ENCODE data around the gene REM2. TPM values are rescaled to one million over a fixed set of nuclear protein-coding genes. Genes with fewer than 3 reads are reported as not detected.

REM2 gene
- total RNA-seq, 4 donors from 2014 or later = 0.26 to 0.66 (median 0.38) TPM

- no peak for DNase-seq (ENCODE audit: extremely low spot score)
- H3K27ac ChIP-seq (replicated peaks in 1 of 4) = peak overlapping the region; percentile 38 to 75 (median 55)
- H3K4me1 ChIP-seq = peaks cover 20 to 39% (median 32%) of the 10 kb centered on the region in 4 donors
- peaks cover 0 to 5% (median 0%) of the 10 kb centered on the region in 4 donors for H3K27me3 ChIP-seq
- no peaks in the 10 kb centered on the region for H3K9me3 ChIP-seq
- peak overlapping the region; percentile 57 to 74 (median 59) for H3K4me3 ChIP-seq
- TF ChIP-seq POLR2AphosphoS5 (IDR thresholded peaks at IDR 0.05) = peak in 1 of 2 donors; percentile 3
- TF ChIP-seq CTCF (IDR thresholded peaks at IDR 0.05) = no peak
- H3K36me3 ChIP-seq = no peaks in the 10 kb centered on the region
- WGBS = 23% methylated on average over 11 of the region's 11 CpGs
- intact Hi-C loops (cut with DNase I) = no loop called here
Observed at GRCh38 chr14:22887260-22887989, 4.4 kb downstream of the REM2 start.

GRCh38 chr14:22887990-22888378, 5.0 kb downstream of the REM2 start:
- Histone ChIP-seq H3K9me3 (no peaks in the 10 kb centered on the region), H3K36me3 (no peaks in the 10 kb centered on the region), H3K4me3 (peak overlapping the region in 1 of 4 donors; percentile 74), H3K27me3 (peaks cover 0 to 5% (median 0%) of the 10 kb centered on the region in 4 donors), H3K27ac (replicated peaks in 1 of 4) (no peak overlapping the region), H3K4me1 (peaks cover 20 to 33% (median 26%) of the 10 kb centered on the region in 4 donors)
- 89% methylated on average over 3 of the region's 5 CpGs for WGBS
- TF ChIP-seq EP300 (IDR thresholded peaks at IDR 0.05) (no peak), POLR2A (IDR thresholded peaks at IDR 0.05; ENCODE audit: low read depth) (no peak)
- intact Hi-C loops (cut with DNase I) = no loop called here
- no peak for DNase-seq (ENCODE audit: extremely low spot score)

- WGBS = 79% methylated on average over 4 of the region's 4 CpGs
- Histone ChIP-seq H3K9me3 (no peaks in the 10 kb centered on the region), H3K27ac (replicated peaks in 1 of 4) (no peak overlapping the region), H3K4me1 (peaks cover 17 to 26% (median 20%) of the 10 kb centered on the region in 4 donors), H3K4me3 (no peak overlapping the region), H3K27me3 (no peaks in the 10 kb centered on the region), H3K36me3 (no peaks in the 10 kb centered on the region)
- TF ChIP-seq POLR2A (IDR thresholded peaks at IDR 0.05; ENCODE audit: low read depth) (no peak), CTCF (IDR thresholded peaks at IDR 0.05) (no peak), EP300 (IDR thresholded peaks at IDR 0.05) (no peak), POLR2AphosphoS5 (IDR thresholded peaks at IDR 0.05) (no peak)
- DNase-seq (ENCODE audit: extremely low spot score) = no peak
- intact Hi-C loops (cut with DNase I) = no loop called here
Observed at GRCh38 chr14:22888662-22889061, 5.6 kb downstream of the REM2 start.

GRCh38 chr14:22890416-22890815, 7.4 kb downstream of the REM2 start:
- Histone ChIP-seq H3K4me3 (no peak overlapping the region), H3K9me3 (no peaks in the 10 kb centered on the region), H3K27me3 (no peaks in the 10 kb centered on the region), H3K27ac (replicated peaks in 1 of 4) (no peak overlapping the region), H3K36me3 (no peaks in the 10 kb centered on the region), H3K4me1 (peaks cover 17 to 26% (median 20%) of the 10 kb centered on the region in 4 donors)
- intact Hi-C loops (cut with DNase I) = no loop called here
- TF ChIP-seq CTCF (IDR thresholded peaks at IDR 0.05) = no peak
- no peak for TF ChIP-seq EP300 (IDR thresholded peaks at IDR 0.05)
- no peak for TF ChIP-seq POLR2A (IDR thresholded peaks at IDR 0.05; ENCODE audit: low read depth)
- TF ChIP-seq POLR2AphosphoS5 (IDR thresholded peaks at IDR 0.05) = no peak
- WGBS = 82% methylated on average over 1 of the region's 1 CpG
- DNase-seq (ENCODE audit: extremely low spot score) = no peak

GRCh38 chr14:22892488-22892887, 9.5 kb downstream of the REM2 start:
- intact Hi-C loops (cut with DNase I) = no loop called here
- Histone ChIP-seq H3K27ac (replicated peaks in 1 of 4) (no peak overlapping the region), H3K36me3 (no peaks in the 10 kb centered on the region), H3K4me3 (no peak overlapping the region), H3K4me1 (peaks cover 3 to 17% (median 13%) of the 10 kb centered on the region in 4 donors), H3K9me3 (no peaks in the 10 kb centered on the region), H3K27me3 (no peaks in the 10 kb centered on the region)
- TF ChIP-seq EP300 (IDR thresholded peaks at IDR 0.05) = no peak
- no peak for TF ChIP-seq POLR2A (IDR thresholded peaks at IDR 0.05; ENCODE audit: low read depth)
- no peak for TF ChIP-seq POLR2AphosphoS5 (IDR thresholded peaks at IDR 0.05)
- no peak for TF ChIP-seq CTCF (IDR thresholded peaks at IDR 0.05)
- no peak for DNase-seq (ENCODE audit: extremely low spot score)
- 85% methylated on average over 4 of the region's 7 CpGs for WGBS

All from esophagus muscularis mucosa (tissue), 4 donors.